Smooth muscle cell (in vitro differentiated cells): ENCODE measurements around the gene CELA3B. TPM values are rescaled to one million over a fixed set of nuclear protein-coding genes. Genes with fewer than 3 reads are reported as not detected.
"Not testable (repeated sequence)": the region's sequence is repeated elsewhere in the genome, so short reads cannot be mapped to it uniquely, and the experiment has no call there.

Experiments
- DNase-seq: peaks from one replicate; lab custom pipeline; 2025; ENCODE audit not compliant: unreplicated experiment; lab: John Stamatoyannopoulos, UW
- H2AFZ ChIP-seq: fragments of 200-600 bp; sonication (generic); 2 replicates; pipeline ENCODE4 v1.6.0; 2016; ENCODE audit warnings: antibody characterized with exemption, low read depth, mild to moderate bottlenecking
- H3F3A ChIP-seq: fragments of 200-600 bp; sonication (generic); 2 replicates; pipeline ENCODE4 v1.6.0; 2017; ENCODE audit warnings: antibody characterized with exemption, low read depth
- H3K27ac ChIP-seq: fragments of 200-600 bp; sonication (generic); 2 replicates; pipeline ENCODE4 v1.5.1; 2016; ENCODE audit warnings: low read depth, mild to moderate bottlenecking
- H3K27me3 ChIP-seq: fragments of 200-600 bp; sonication (generic); 2 replicates; pipeline ENCODE4 v1.6.1; 2016; ENCODE audit warnings: low read depth, mild to moderate bottlenecking
- H3K36me3 ChIP-seq: fragments of 200-600 bp; sonication (generic); 2 replicates; pipeline ENCODE4 v1.5.1; 2016; ENCODE audit warnings: low read depth
- H3K4me1 ChIP-seq: fragments of 200-600 bp; sonication (generic); 2 replicates; pipeline ENCODE4 v1.5.1; 2016; ENCODE audit warnings: low read depth
- H3K4me2 ChIP-seq: fragments of 200-600 bp; sonication (generic); 2 replicates; pipeline ENCODE4 v1.6.0; 2016; ENCODE audit warnings: mild to moderate bottlenecking
- H3K4me3 ChIP-seq: fragments of 200-600 bp; sonication (generic); 2 replicates; pipeline ENCODE4 v1.5.1; 2016; ENCODE audit warnings: mild to moderate bottlenecking
- H3K79me2 ChIP-seq: fragments of 200-600 bp; sonication (generic); 2 replicates; pipeline ENCODE4 v1.6.0; 2016; ENCODE audit warnings: low read depth, mild to moderate bottlenecking
- H3K9ac ChIP-seq: fragments of 200-600 bp; sonication (generic); 2 replicates; pipeline ENCODE4 v1.6.0; 2016; ENCODE audit warnings: low read depth
- H3K9me3 ChIP-seq: fragments of 200-600 bp; sonication (generic); replicated peaks from 2 replicates; pipeline ENCODE4 v1.5.1; 2016; ENCODE audit warnings: low read depth
- H4K20me1 ChIP-seq: fragments of 200-600 bp; sonication (generic); 2 replicates; pipeline ENCODE4 v1.6.0; 2016; ENCODE audit warnings: low read depth
- WGBS: methylation state at CpG from one replicate; pipeline ENCODE4 v1.1.7; 2016; ENCODE audit warnings: low lambda C conversion rate; 5-methylcytosine and 5-hydroxymethylcytosine counted together
- polyA plus RNA-seq: library from polyadenylated mRNA; unstranded; fragments of >200 nt; fragmentation: Nextera tagmentation; extraction: Ambion mirVana; gene quantifications from 2 replicates; pipeline ENCODE4 v1.2.1, GENCODE V29; 2016
- total RNA-seq: library from RNA; depleted of rRNA; stranded (reverse); fragments of >200 nt; gene quantifications from 2 replicates; pipeline ENCODE4 v1.2.3, GENCODE V29; 2014
- TF ChIP-seq, protein P1 (sequence below): fragments of 200-600 bp; sonication (generic); IDR thresholded peaks from 2 replicates; pipeline ENCODE4 v1.5.1; 2017; ENCODE audit warnings: borderline replicate concordance, mild to moderate bottlenecking, antibody characterized with exemption; ENCODE audit not compliant: insufficient read depth, poor library complexity, severe bottlenecking

Gene CELA3B
- total and polyA plus RNA-seq, 2 experiments from 2014 or later, result not detected

DNA sequence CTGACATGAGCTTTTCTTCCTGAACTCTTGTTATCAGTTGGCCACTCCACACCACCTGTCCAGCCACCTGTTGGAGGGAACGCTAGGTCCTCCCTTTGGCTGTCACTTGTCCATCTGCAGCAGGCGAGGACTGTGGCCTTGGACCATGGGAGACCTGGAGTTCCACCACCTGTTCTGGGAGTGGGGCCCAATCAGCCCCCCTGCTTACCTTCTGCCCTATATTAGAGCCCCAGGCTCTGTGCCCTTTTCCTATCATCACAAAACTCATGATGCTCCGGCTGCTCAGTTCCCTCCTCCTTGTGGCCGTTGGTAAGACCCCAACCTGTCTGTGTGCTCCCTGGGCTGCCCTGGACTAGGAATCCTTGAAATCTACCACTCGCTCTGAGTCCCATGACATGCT is 24.6 kb downstream of the CELA3B start, which contains the start of gene CELA3A:
CELA3A (plus strand) TSS at position 249 of the 400 bp plus-strand sequence; CDS start at position 267, 18 bp downstream.
- no peaks in the 10 kb centered on the region for H3K4me1 ChIP-seq
- TF ChIP-seq, protein P1, sequence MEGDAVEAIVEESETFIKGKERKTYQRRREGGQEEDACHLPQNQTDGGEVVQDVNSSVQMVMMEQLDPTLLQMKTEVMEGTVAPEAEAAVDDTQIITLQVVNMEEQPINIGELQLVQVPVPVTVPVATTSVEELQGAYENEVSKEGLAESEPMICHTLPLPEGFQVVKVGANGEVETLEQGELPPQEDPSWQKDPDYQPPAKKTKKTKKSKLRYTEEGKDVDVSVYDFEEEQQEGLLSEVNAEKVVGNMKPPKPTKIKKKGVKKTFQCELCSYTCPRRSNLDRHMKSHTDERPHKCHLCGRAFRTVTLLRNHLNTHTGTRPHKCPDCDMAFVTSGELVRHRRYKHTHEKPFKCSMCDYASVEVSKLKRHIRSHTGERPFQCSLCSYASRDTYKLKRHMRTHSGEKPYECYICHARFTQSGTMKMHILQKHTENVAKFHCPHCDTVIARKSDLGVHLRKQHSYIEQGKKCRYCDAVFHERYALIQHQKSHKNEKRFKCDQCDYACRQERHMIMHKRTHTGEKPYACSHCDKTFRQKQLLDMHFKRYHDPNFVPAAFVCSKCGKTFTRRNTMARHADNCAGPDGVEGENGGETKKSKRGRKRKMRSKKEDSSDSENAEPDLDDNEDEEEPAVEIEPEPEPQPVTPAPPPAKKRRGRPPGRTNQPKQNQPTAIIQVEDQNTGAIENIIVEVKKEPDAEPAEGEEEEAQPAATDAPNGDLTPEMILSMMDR, result no peak

DNA sequence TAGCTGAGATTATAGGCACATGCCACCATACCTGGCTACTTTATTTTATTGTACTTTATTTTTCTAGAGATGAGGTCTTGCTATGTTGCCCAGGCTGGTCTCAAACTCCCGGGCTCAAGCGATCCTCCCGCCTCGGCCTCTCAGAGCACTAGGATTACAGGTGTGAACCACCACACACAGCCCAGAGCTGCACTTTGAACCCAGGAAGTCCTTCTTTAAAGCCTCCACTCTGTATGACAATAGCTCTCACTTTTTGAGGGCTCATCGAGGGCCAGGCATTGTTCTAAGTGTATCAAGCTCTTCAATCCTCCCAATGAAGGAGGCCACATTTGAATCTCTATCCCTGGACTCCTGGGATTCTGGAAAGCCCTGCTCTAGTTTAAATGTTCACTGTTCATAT is 25.6 kb downstream of the CELA3B start:
- not testable (repeated sequence) for DNase-seq, H3K27ac ChIP-seq, H3K4me1 ChIP-seq, H3K79me2 ChIP-seq, H3F3A ChIP-seq, H3K27me3 ChIP-seq, H3K36me3 ChIP-seq, H3K9ac ChIP-seq, H3K4me2 ChIP-seq, H2AFZ ChIP-seq, H3K9me3 ChIP-seq, H4K20me1 ChIP-seq, H3K4me3 ChIP-seq
- WGBS, result 73% methylated on average over 5 of the region's 5 CpGs

More for the DNA sequence above, 24.6 kb downstream of the CELA3B start, which contains the start of gene CELA3A:
- Histone ChIP-seq H3K9me3 (no peaks in the 10 kb centered on the region), H2AFZ (no peak within 1 kb of the TSS), H3K4me3 (no peak within 1 kb of the TSS), H3K4me2 (no peak within 1 kb of the TSS), H3K36me3 (no peaks in the 10 kb centered on the region), H3K27me3 (no peaks in the 10 kb centered on the region), H4K20me1 (no peaks in the 10 kb centered on the region), H3K27ac (no peak within 1 kb of the TSS), H3K9ac (no peak within 1 kb of the TSS), H3K79me2 (no peaks in the 10 kb centered on the region), H3F3A (no peaks in the 10 kb centered on the region)
- no peak for DNase-seq
- WGBS, result 73% methylated on average over 5 of the region's 5 CpGs

DNA sequence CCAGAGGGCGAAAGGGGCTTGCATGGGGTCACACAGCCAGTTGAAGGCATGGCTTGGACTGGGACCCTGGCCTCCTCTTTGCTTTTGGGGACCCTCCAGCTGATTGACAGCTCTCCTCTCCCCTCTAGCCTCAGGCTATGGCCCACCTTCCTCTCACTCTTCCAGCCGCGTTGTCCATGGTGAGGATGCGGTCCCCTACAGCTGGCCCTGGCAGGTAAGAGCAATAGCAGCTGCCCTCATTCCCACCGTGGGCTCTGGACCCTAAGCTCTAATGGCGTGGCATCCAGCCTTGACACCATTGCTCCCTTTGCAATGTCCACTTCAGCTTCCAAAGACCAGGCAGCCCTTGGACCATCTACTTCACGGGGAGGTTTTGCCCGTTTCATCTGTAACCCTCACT is 26.1 kb downstream of the CELA3B start:
- 84% methylated on average over 8 of the region's 8 CpGs for WGBS
- not testable (repeated sequence) for H3K9ac ChIP-seq

DNA sequence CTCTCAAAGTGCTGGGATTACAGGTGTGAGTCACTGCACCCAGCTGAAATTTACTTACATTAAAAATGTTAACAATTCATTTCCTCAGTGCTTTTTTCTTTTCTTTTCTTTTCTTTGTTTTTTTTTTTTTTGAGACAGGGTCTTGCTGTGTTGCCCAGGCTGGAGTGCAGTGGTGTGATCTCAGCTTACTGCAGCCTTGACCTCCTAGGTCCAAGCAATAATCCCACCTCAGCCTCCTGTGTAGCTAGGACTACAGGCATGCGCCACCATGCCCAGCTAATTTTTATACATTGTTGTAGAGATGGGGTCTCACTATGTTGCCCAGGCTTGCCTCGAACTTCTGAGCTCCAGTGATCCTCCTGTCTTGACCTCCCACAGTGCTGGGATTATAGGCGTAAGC is 27.1 kb downstream of the CELA3B start:
- H3K27me3 ChIP-seq, H3K36me3 ChIP-seq, DNase-seq, H3K4me2 ChIP-seq, H4K20me1 ChIP-seq, H2AFZ ChIP-seq, H3K27ac ChIP-seq, H3K9me3 ChIP-seq, H3K4me3 ChIP-seq, H3K79me2 ChIP-seq, H3K4me1 ChIP-seq, H3F3A ChIP-seq, H3K9ac ChIP-seq: not testable (repeated sequence)
- 96% methylated on average over 3 of the region's 3 CpGs for WGBS

More for the DNA sequence above, 26.1 kb downstream of the CELA3B start:
- H4K20me1 ChIP-seq, H2AFZ ChIP-seq, H3K4me3 ChIP-seq, H3K27me3 ChIP-seq, H3K4me1 ChIP-seq, H3K27ac ChIP-seq, H3F3A ChIP-seq, H3K36me3 ChIP-seq, DNase-seq, H3K79me2 ChIP-seq, H3K9me3 ChIP-seq, H3K4me2 ChIP-seq: not testable (repeated sequence)

DNA sequence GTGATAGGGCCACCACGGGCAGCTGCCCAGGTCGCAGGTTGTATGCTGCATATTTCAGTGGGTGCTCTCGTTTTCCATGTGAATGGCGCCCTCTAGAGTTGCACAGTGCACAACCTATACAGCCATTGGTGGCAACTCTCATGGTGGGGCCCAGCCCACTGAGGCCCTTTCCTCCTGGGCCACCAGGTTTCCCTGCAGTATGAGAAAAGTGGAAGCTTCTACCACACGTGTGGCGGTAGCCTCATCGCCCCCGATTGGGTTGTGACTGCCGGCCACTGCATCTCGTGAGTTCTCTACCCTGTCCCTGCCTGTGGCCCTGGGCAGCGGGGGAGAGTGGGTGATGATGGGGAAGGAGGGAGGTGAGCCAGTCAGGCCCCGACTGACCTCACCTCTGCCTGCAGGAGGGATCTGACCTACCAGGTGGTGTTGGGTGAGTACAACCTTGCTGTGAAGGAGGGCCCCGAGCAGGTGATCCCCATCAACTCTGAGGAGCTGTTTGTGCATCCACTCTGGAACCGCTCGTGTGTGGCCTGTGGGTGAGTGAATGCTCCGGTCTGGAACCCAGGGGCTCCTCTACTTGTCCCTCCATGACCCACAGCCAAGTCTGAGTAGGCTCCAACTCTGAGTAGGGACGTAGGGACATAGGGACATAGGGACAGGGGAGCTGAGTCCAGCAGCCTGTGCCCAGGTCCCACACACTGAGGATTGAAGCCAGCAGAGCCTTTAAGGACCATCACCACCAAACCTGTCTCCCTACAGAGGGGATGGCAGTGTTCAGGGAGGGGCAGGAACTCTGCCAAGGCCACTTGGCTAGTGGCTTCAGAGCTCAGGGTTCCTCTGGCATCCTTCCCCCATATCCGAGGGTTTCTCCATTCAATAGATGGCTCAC is 28.7 kb downstream of the CELA3B start:
- H3K27ac ChIP-seq, H3K36me3 ChIP-seq, H3K4me1 ChIP-seq, H2AFZ ChIP-seq, H3K4me3 ChIP-seq, H3K9ac ChIP-seq, DNase-seq, H3K9me3 ChIP-seq, H3K27me3 ChIP-seq, H4K20me1 ChIP-seq, H3F3A ChIP-seq, H3K79me2 ChIP-seq, H3K4me2 ChIP-seq: not testable (repeated sequence)
- TF ChIP-seq, protein P1, result peak; percentile 17
- 77% methylated on average over 18 of the region's 18 CpGs for WGBS

DNA sequence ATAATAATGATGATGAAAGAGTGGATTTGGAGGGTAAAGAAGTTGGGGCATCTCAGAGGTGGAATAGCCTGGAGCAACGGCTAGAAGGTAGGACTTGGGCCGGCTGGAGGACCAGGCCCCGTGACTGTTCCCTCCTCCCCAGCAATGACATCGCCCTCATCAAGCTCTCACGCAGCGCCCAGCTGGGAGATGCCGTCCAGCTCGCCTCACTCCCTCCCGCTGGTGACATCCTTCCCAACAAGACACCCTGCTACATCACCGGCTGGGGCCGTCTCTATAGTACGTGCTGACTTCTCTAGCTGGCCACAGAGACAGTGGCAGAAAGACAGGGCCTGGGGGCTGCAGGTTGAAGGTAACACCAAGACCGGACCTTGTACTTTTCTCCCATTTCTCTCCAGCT is 29.9 kb downstream of the CELA3B start:
- not testable (repeated sequence) for H3K4me1 ChIP-seq, H3K79me2 ChIP-seq, H3F3A ChIP-seq, H4K20me1 ChIP-seq, DNase-seq, H3K9ac ChIP-seq, H3K36me3 ChIP-seq, H3K4me2 ChIP-seq, H3K4me3 ChIP-seq, H3K27me3 ChIP-seq, H3K27ac ChIP-seq, H3K9me3 ChIP-seq, H2AFZ ChIP-seq
- 88% methylated on average over 13 of the region's 13 CpGs for WGBS

DNA sequence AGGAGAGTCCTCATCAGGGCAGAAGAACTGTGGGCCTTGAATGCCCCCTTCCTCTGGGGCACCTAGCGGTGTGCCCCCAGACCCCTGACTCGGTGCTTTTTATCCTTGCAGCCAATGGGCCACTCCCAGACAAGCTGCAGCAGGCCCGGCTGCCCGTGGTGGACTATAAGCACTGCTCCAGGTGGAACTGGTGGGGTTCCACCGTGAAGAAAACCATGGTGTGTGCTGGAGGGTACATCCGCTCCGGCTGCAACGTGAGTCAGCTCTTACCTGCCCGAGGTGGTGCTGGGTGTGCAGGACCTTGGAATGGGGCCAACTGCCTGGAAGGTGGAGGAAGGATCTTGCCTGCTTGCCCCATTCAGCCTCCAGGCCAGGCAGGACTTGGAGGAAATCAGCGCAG is 30.4 kb downstream of the CELA3B start:
- H3K79me2 ChIP-seq, DNase-seq, H3K27me3 ChIP-seq, H3K9ac ChIP-seq, H3K36me3 ChIP-seq, H3K27ac ChIP-seq, H2AFZ ChIP-seq, H3K9me3 ChIP-seq, H4K20me1 ChIP-seq, H3F3A ChIP-seq, H3K4me2 ChIP-seq, H3K4me1 ChIP-seq, H3K4me3 ChIP-seq: not testable (repeated sequence)
- 90% methylated on average over 9 of the region's 10 CpGs for WGBS
